ENCODE data around the gene TRIM61.
"Not testable (repeated sequence)": the region's sequence is repeated elsewhere in the genome, so short reads cannot be mapped to it uniquely, and the experiment has no call there.

TRIM61 gene

DNA sequence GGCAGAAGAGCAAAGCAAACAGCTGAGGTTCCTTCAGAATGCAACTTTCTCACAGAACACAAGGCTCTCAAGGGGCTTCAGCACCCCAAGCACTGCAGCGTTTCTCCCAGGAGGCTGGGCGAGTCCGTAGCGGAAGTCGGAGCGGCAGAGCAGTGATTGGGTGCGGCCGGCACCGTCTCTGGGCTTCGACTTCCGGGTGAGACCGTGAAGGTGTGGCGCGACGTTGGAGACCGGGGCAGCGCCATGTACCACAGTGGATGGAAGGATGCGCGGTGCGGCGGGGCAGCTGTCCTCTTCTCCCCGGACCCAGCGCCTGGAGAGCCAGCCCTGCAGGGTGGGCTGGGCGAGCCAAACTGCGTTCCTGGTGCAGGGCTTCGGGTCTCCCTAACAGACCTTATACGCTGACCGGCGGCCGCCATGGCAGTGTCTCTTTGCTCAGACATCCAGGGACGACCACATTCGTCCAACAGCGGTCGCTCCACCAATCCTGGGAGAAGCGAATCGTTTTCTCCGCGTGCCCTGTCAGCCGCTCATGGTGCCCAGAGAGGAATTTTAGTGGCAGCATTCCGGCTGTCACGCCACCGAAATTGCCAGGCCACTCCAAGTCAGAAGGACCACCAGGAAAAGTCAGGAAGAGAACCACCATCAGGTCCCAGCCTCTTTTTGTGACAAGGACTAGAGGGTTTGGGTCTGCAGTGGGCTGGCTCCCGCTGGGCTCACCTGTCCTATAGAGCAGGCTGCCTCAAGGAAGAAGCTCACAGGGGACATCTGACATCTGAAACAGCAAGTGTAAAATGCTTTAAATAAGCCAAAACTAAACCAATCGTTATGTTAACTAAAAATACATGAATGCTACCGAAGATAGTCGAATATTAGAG, 20.5 kb downstream of the TRIM61 start:
- DNase-seq = peak; percentile 82

DNA sequence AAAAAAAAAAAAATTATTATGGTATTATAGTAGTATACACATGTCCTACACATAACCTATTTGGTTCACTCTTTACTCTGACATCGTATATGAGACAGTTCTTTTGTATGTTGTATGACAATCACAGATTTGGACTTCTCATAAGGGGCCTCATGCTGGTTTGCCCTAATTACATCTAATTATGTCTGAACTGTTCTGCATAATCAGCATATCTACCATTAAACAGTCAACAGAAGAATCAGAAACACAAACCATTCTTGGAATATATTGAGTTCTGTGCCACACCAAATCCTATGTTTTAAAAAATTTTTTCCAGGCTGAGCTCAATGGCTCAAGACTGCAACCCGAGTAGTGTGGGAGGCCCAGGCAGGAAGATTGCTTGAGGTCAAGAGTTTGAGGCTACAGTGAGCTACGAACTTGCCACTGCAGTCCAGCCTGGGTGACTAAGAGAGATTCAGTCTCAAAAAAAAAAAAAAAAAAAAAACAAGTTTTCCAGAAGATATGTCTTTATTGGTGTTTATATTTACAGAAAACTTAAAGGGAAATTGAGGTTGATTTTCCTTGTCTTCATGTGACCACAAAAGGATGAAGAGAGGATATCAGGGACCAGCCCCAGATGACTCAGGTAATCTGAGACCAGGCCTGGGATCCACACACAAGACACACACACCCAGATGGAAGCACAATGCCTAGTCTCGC, 22.2 kb downstream of the TRIM61 start:
- DNase-seq = no peak

DNA sequence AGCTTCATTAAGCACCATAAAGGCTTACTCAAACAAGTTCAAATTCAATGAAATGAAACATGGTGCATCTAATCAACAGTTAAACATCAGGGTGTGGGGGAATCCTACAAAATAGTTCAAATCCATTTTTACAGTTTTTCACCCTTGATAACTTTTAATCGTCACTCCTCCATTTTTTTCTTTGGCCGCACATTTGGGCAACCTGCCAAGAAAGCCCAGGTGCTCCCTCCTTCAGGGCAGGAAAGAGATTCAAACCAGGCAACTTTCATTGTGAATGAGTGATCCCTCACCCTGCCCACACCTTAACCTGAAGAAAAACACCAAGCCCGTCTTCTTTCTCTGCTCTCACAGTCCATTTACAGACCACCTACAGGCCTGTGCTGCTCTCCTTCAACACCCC, 24.9 kb downstream of the TRIM61 start:
- DNase-seq = no peak

GRCh38 chr4:164949448-164950143, 27.9 kb downstream of the TRIM61 start:
- peak; percentile 52 for DNase-seq

- peak; percentile 29 for DNase-seq
Observed at GRCh38 chr4:164948975-164949374, 28.5 kb downstream of the TRIM61 start.

- DNase-seq = not testable (repeated sequence)
Observed at GRCh38 chr4:164948006-164948405, 29.5 kb downstream of the TRIM61 start.

GRCh38 chr4:164946810-164947209, 30.6 kb downstream of the TRIM61 start:
- no peak for DNase-seq

- no peak for DNase-seq
Observed at GRCh38 chr4:164945146-164945545, 32.3 kb downstream of the TRIM61 start.

GRCh38 chr4:164943192-164943591, 34.3 kb downstream of the TRIM61 start:
- DNase-seq = no peak

DNA sequence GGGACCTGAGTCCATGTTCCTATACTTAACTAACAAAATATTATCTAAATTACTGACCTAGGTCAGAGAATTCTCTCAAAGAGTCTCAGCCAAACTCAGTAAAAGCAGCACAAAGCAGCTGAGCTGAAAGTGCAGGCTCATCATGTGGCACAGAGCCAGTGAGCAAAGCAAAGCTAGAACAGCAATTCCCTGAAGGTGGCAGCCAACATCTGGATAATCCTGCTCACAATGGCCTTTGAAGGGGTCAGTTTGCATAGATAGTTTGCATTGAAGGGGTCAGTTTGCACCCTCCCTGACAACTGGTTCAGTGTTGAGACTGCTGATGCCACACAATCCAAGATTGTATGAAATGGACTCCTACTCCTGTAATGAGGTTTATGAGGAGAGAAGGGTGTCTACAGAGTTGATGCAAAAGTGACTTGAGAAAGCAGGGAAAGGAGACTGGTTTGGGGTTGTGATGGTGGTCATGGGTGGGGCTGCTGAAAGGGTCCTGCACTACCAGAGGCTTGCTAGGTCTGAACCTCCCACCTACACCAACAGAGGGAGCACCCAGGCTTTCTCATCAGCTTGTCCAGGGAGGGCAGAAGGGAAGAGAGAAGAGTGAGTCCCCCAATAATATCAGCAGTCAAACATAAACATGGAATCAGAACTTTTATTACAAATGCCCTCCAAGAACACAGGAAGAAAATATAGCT, 39.7 kb downstream of the TRIM61 start:
- DNase-seq = peak; percentile 82

GRCh38 chr4:164935865-164936606, 41.4 kb downstream of the TRIM61 start:
- DNase-seq = not testable (repeated sequence)

- no peak for DNase-seq
Observed at GRCh38 chr4:164935363-164935762, 42.1 kb downstream of the TRIM61 start.

GRCh38 chr4:164933244-164933643, 44.2 kb downstream of the TRIM61 start:
- no peak for DNase-seq

- no peak for DNase-seq
Observed at GRCh38 chr4:164931551-164932324, 45.7 kb downstream of the TRIM61 start.

- DNase-seq = no peak
Observed at GRCh38 chr4:164930647-164931046, 46.8 kb downstream of the TRIM61 start.

DNA sequence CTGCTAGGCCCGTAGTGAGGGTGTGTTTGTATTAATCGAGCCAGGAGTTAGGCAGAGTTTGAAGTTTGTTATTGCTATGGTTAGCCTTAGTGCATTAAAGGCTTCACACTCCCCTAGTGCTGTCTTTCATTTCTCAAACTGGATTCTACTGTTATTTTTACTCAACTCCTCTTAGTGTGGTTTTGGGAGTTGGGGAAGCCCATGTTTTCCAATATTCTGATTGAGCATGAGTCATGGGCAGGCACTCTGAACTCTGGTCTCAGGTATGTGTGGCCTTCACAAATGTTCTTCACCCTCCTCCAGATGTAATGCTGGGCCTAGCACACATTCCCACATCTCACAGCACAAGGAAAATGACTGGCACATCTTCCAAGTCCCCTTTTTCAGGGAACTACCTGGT, 50.4 kb downstream of the TRIM61 start:
- not testable (repeated sequence) for DNase-seq

- no peak for DNase-seq
Observed at GRCh38 chr4:164926301-164926700, 51.2 kb downstream of the TRIM61 start.

GRCh38 chr4:164924670-164925238, 52.7 kb downstream of the TRIM61 start:
- DNase-seq = no peak

DNA sequence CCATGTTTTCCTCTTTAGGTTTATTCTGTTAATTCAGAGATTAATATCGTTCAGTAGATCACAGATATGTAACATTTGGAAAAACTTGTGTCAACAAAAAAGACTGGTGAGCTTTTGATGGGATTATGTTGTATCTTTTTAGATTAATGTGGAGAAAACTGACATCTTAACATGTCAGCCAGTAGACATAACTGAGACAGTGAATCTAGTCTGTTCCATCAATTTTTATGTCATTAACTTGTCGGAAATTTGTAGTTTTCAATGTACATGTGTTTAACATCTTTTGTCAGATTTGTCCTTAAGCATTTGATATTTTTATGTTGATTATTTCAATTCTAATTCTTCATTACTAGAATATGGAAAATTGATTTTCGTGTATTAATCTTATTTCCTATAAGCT, 58.5 kb downstream of the TRIM61 start:
- no peak for DNase-seq

All from femur (tissue), 1 donor.